Measurements from ENCODE around the gene GRB14.
"Not testable (repeated sequence)": the region's sequence is repeated elsewhere in the genome, so short reads cannot be mapped to it uniquely, and the experiment has no call there.

The GRB14 gene

DNA sequence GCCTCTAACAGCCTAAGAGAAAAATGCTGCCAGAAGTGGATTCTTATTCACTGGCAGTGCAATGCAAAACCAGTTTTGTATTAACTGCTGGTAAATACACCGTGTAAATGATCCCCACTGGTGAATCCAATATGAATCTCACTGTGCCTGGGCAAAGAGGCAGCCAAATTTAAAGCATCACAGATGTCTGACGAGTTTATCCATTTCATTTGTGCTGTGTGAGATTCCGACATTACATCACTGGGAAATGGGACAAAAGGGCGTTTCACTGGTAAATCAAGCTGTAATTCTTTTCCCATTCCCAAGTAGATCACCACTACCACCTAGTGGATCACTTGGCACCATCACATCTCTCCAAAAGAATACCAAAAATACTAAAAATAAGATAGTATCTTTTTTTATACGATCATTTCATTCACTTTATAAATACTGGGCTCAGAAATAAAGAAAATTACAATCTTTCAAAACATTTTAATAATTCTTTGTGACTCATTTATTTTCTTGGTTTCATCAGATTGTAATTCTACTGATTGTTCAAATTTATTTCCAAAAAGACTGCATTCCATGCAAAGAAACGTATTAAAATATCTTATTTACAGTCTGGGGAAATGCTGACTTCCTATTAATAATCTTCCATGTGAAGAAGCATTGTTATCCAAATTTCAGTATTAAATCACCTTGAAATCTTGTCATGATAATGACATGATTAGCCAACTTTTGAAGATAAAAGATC is 125.6 kb downstream of the GRB14 start:
- ChIA-PET CTCF (interaction anchor here (0.6 to 1.0 kb wide), 4 partner anchors 20 to 76 kb away, joined by 3 to 5 read pairs (median 4); no protein-coding TSS in a partner anchor), POLR2A (ENCODE audit: low non-redundant PET) (no interaction called here)
- TF ChIP-seq, protein P1, sequence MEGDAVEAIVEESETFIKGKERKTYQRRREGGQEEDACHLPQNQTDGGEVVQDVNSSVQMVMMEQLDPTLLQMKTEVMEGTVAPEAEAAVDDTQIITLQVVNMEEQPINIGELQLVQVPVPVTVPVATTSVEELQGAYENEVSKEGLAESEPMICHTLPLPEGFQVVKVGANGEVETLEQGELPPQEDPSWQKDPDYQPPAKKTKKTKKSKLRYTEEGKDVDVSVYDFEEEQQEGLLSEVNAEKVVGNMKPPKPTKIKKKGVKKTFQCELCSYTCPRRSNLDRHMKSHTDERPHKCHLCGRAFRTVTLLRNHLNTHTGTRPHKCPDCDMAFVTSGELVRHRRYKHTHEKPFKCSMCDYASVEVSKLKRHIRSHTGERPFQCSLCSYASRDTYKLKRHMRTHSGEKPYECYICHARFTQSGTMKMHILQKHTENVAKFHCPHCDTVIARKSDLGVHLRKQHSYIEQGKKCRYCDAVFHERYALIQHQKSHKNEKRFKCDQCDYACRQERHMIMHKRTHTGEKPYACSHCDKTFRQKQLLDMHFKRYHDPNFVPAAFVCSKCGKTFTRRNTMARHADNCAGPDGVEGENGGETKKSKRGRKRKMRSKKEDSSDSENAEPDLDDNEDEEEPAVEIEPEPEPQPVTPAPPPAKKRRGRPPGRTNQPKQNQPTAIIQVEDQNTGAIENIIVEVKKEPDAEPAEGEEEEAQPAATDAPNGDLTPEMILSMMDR (conservative IDR thresholded peaks at IDR 0.05; ENCODE audit: low read depth): peak; percentile 64
- DNase-seq (ENCODE audit: low spot score): peak; percentile 43
- no peak overlapping the region for H3K27ac ChIP-seq

DNA sequence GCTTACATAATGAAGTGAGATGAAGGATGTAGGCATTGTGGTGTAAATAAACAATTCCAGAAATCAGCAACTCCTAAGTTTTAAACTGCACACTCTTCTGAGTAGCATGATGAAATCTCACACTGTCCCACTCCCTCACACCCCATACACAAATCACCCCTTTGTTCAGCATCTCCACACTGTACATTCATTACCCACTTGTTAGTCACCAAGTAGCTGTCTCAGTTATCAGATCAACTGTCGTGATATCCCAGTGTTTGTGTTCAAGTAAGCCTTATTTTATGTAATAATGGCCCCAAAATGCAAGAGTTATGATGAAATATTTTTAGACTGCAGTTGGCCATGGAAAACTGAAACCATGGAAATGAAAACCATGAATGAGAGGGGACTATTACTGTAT is 135.7 kb downstream of the GRB14 start:
- CTCF ChIA-PET: no interaction called here
- H3K27ac ChIP-seq: no peak overlapping the region
- POLR2A ChIA-PET (ENCODE audit: low non-redundant PET): no interaction called here
- no peak for DNase-seq (ENCODE audit: low spot score)
- TF ChIP-seq, protein P1 (conservative IDR thresholded peaks at IDR 0.05; ENCODE audit: low read depth): no peak

DNA sequence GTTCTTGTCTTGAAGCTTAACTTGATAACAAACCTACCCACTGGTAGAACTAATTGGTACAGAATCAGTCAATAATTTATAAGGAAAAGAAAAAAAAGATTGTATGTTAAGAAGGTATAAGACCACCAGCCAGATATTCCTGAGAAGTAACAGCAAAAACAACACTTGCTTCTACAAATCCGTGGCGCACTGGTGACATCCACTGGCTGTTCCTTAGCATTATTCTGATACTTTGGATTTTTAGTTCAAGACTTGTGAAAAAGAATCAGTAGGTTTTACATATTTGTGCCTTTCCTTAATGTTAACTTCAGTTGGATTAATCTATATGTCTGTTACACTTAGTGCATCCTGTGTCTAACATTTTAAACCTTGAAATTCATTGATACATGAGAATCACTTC is 141.8 kb downstream of the GRB14 start:
- POLR2A ChIA-PET (ENCODE audit: low non-redundant PET): no interaction called here
- CTCF ChIA-PET: interaction anchor here (0.6 to 1.1 kb wide), 11 partner anchors 48 to 1509 kb away, joined by 3 to 7 read pairs (median 4); no protein-coding TSS in a partner anchor

GRCh38 chr2:164478205-164478604 is 143.1 kb downstream of the GRB14 start:
- ChIA-PET CTCF (interaction anchor here (1.1 kb wide), 1 partner anchor 1309 kb away, joined by 3 read pairs; no protein-coding TSS in a partner anchor), POLR2A (ENCODE audit: low non-redundant PET) (no interaction called here)
- DNase-seq (ENCODE audit: low spot score): no peak
- TF ChIP-seq, protein P1 (conservative IDR thresholded peaks at IDR 0.05; ENCODE audit: low read depth): no peak
- H3K27ac ChIP-seq: no peak overlapping the region

More for the DNA sequence above, 141.8 kb downstream of the GRB14 start:
- no peak for DNase-seq (ENCODE audit: low spot score)
- TF ChIP-seq, protein P1 (conservative IDR thresholded peaks at IDR 0.05; ENCODE audit: low read depth): peak; percentile 23; the same call in 1 of the 2 replicates
- no peak overlapping the region for H3K27ac ChIP-seq

DNA sequence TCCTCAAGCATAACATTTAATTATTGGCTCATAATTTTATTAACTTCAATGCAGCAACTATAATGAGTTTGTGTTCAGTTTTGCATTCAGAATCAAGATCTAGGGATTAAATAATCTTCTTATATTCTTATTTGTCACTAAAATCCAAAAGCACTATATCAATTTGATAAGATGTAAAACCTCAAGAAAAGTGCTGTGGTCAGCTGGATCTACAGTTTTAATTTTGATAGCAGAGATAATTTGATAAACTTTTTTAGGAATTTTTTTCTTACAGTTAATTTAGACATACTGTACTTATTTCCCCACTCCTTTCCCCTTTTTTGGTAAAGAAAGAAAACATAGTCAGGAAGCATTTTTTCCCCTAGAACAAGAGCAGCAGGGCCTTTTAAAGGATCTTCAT is 146.4 kb downstream of the GRB14 start:
- ChIA-PET POLR2A (ENCODE audit: low non-redundant PET) (no interaction called here), CTCF (interaction anchor here (0.6 to 1.7 kb wide), 3 partner anchors 9 to 917 kb away, joined by 3 to 5 read pairs (median 5); no protein-coding TSS in a partner anchor)
- DNase-seq (ENCODE audit: low spot score): no peak
- TF ChIP-seq, protein P1 (conservative IDR thresholded peaks at IDR 0.05; ENCODE audit: low read depth): no peak
- no peak overlapping the region for H3K27ac ChIP-seq

GRCh38 chr2:164473021-164473420 is 148.3 kb downstream of the GRB14 start:
- no peak overlapping the region for H3K27ac ChIP-seq
- ChIA-PET POLR2A (ENCODE audit: low non-redundant PET) (no interaction called here), CTCF (interaction anchor here (0.6 kb wide), 1 partner anchor 544 kb away, joined by 3 read pairs; no protein-coding TSS in a partner anchor)
- no peak for DNase-seq (ENCODE audit: low spot score)
- TF ChIP-seq, protein P1 (conservative IDR thresholded peaks at IDR 0.05; ENCODE audit: low read depth): no peak

DNA sequence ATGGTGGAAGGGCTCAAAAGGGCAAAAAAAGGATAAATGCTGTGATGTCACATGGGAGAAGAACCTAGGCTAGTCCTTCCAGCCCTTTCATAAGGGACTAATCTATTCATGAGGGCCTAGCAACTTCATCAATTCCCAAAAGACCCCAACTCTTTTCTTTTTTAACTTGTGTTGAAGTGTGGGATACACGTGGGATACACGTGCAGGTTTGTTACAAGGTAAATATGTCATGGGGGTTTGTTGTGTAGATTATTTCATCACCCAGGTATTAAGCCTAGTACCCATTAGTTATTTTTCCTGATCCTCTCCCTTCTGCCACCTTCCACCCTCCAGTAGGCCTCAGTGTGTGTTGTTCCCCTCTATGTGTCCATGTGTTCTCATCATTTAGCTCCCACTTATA is 156.2 kb downstream of the GRB14 start:
- DNase-seq (ENCODE audit: low spot score); POLR2A ChIA-PET (ENCODE audit: low non-redundant PET); CTCF ChIA-PET; H3K27ac ChIP-seq: not testable (repeated sequence)

All from RWPE1 (cell line).